ENCODE measurements around the gene NAA10. TPM values are rescaled to one million over a fixed set of nuclear protein-coding genes. Genes with fewer than 3 reads are reported as not detected.

The NAA10 gene
- total RNA-seq, 1 donor from 2014 or later: 51.8 TPM

DNA sequence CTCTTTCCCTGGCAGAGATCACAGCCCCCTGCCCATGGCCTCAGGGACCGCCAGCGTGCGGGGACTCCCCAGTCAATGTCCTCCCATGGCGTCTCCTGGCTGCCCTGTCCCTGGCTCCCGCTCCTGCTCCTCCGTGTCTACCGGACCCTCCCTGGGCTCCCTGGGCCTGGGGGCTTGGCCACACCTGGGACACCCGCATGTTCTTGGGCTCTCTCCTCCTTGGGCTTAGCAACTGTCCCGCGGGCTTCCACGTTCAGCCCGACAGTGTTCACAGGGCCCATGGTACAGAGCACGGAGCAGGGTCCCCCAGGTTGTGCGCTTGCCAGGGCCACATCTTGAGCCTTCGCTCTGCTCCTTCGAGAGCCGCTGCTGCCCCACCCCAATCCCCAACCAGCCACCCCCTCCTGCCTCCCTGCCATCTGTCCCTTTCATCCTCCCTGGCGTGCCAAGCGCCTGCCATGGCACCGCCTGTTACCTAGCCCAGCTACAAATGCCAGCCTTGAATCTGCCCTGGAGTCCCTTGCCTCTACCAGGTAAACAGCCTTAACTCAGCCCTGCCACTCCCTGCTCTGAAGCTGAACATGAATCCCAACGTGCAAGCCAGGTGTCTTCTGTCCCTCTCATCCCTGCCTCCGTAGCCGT, 26.5 kb downstream of the NAA10 start:
- DNase-seq (ENCODE audit: low read depth): no peak

- DNase-seq (ENCODE audit: low read depth): no peak
These were observed 27.4 kb downstream of the NAA10 start for GRCh38 chrX:153907456-153907855.

DNA sequence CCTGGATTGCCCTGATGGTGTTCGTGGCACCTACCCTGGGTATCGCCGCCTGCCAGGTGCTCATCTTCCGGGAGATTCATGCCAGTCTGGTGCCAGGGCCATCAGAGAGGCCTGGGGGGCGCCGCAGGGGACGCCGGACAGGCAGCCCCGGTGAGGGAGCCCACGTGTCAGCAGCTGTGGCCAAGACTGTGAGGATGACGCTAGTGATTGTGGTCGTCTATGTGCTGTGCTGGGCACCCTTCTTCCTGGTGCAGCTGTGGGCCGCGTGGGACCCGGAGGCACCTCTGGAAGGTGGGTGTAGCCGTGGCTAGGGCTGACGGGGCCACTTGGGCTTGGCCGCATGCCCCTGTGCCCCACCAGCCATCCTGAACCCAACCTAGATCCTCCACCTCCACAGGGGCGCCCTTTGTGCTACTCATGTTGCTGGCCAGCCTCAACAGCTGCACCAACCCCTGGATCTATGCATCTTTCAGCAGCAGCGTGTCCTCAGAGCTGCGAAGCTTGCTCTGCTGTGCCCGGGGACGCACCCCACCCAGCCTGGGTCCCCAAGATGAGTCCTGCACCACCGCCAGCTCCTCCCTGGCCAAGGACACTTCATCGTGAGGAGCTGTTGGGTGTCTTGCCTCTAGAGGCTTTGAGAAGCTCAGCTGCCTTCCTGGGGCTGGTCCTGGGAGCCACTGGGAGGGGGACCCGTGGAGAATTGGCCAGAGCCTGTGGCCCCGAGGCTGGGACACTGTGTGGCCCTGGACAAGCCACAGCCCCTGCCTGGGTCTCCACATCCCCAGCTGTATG, 28.5 kb downstream of the NAA10 start:
- DNase-seq (ENCODE audit: low read depth): no peak

DNA sequence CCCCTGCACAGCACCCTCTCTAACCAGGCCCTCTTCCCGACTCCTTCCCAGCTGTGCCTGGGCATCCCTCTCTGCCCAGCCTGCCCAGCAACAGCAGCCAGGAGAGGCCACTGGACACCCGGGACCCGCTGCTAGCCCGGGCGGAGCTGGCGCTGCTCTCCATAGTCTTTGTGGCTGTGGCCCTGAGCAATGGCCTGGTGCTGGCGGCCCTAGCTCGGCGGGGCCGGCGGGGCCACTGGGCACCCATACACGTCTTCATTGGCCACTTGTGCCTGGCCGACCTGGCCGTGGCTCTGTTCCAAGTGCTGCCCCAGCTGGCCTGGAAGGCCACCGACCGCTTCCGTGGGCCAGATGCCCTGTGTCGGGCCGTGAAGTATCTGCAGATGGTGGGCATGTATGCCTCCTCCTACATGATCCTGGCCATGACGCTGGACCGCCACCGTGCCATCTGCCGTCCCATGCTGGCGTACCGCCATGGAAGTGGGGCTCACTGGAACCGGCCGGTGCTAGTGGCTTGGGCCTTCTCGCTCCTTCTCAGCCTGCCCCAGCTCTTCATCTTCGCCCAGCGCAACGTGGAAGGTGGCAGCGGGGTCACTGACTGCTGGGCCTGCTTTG, 29.2 kb downstream of the NAA10 start:
- DNase-seq (ENCODE audit: low read depth): no peak

DNA sequence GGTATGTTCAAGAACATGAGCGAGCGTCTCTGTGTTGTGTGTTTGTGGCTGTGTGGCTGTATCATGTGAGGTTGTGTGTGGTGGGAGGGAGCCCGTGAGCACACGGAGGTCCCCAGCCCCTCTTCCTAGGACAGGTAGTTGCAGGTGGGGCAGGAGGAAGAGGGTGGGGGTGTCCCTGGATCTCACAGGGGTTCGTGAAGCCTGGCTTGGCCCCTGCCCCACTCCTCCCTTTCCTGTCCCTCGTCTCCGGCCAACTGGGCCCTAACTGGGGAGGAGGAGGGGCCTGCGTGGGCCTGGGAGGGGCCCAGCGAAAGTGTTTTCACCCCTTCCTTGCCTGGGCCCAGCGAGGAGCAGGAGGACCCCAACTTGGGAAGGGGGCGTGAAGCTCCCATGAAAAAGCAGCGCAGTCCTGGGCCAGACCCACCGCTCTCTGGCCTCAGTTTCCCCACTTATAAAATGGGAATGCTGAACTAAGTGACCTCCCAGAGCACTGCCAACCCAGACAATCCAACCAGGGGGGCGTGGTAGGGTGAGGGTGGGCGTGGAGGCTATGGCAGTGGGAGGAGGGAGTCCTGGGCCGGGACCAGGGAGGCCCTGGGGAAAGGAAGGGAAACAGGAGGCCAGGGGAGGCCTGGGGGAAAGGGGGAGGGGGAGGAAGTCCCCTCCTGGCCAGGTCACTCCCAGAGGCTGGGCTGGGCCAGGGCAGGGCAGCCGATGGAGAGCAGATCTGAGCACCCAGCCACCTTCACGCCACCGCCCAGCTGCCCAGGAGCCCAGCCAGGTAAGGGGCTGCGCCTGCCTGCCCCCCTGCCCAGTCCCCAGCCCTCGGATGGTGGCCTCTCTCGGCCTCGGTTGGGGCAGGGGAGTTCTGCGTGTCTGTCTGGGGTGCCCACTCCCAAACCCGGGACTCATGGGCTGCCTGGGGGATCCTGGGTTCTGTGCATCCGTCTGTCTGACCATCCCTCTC, 30.6 kb downstream of the NAA10 start, which contains the start of gene AVPR2:
AVPR2 (plus strand) TSS at position 683 of the 967 bp plus-strand sequence. CDS start 473 bp downstream, outside the sequence.
- no peak for DNase-seq (ENCODE audit: low read depth)

- DNase-seq (ENCODE audit: low read depth): no peak
These were observed 31.4 kb downstream of the NAA10 start for GRCh38 chrX:153903238-153903980.

- DNase-seq (ENCODE audit: low read depth): no peak
These were observed 32.5 kb downstream of the NAA10 start for GRCh38 chrX:153902385-153902784.

DNA sequence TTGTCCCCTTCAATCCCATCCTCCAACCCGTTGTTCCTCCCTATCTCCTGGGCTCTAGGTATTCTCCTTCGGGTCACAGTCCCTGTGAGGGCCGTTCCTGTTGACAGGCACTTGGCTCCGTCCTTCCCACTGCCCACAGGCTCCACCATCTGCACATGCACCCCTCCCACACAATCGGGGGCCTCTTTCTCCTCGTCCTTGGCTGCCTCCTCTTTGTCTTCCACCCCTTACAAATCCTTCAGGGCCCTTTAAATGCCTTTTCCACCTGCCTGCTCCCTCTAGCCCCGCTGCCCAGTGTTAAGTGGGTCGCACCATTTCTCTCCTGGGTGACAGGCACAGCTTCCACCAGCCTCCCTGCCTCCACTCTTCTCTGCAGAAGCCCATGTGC, 33.1 kb downstream of the NAA10 start:
- DNase-seq (ENCODE audit: low read depth): no peak

DNA sequence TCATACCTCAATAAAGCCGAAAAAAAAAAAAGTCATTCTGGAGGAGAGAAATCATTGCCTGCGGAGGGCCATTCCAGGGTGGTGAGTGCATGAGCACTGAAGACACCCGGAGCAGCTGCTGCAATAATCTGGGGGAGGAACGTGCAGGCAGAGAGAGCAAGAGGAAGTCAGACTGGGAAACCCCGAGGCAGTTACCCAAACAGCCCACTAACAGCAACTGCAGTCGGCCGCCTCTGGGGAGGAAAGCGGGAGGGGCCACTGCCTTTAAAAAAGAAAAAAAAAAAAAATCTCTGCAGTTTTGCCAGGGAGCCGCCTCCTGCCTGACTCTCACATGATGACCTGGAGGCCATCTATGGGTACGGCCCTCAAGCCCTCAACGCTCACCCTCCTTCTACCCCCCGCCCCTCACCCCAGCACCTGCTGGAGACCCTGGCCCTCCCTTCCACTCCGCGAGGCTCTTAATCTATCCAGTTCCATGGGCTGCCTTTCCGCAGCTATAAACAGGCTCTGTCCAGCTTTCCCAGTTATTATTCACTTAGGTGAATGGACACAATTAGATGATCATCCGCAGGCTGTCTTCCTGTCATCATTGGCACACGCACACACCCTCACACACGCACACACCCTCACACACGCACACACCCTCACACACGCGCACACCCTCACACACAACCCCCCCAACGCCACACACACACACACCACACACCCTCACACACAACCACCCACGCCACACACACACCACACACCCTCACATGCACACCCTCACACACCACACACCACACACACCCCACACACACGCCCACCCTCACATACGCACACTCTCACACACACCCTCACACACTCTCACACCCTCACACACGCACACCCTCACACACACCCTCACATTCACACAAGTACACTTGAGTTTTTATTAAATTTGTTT, 33.7 kb downstream of the NAA10 start:
- DNase-seq (ENCODE audit: low read depth): peak; percentile 80

DNA sequence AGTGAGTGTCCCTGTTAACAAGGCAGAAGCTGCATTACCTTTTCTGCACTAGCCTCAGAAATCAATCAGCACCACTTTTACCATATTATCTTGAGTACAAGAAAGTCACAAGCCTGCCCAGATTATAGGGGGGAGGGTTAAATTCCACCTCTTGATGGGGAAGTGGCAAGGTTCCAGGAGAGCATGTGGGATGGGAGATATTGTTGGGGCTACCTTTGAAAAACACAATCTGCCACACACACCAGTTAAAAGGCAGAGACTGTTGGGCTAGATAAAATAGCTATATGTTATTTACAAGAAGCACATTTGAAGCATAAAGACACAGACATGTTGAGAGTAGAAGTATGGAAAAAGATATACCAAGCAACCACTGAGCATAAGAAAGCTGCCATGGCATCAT, 36.9 kb downstream of the NAA10 start:
- DNase-seq (ENCODE audit: low read depth): no peak

DNA sequence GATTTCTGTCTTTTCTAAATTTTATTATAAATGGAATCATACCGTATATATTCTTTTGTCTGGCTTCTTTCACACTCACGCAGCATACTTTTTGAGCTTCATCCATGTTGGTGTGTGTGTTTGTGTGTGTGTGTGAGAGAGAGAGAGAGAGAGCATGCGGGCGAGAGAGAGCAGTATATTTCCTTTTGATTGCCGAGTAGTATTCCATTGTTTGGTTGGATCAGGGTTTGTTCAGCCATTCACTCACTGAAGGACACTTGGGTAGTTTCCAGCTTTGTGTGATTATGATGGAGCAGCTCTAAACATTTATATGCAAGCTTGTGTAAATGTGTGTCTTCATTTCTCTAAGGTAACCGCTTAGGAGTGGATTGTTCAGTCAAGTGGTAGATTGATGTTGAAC, 45.7 kb downstream of the NAA10 start:
- no peak for DNase-seq (ENCODE audit: low read depth)

DNA sequence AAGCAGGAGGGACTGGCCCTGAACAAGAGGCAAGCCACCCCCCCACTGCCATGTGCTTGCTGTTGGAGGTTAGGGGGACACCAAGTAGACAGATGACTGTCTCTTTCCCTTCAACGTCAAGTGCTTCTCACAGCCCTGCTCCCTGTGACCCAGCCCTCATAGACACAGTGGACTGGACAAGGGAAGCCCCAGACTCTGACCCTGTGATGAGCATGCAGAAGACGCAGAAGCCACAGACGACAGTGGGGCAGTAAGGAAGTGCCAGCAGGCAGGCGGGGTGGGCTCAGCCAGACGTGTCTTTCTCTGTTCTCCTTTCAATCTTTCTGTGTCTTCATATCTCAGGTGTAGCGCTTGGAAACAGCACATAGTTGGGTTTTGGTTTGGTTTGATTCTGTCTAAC, 46.5 kb downstream of the NAA10 start:
- DNase-seq (ENCODE audit: low read depth): no peak

- DNase-seq (ENCODE audit: low read depth): no peak
These were observed 47.5 kb downstream of the NAA10 start for GRCh38 chrX:153887385-153887784.

GRCh38 chrX:153886915-153887314, 47.9 kb downstream of the NAA10 start:
- peak; percentile 65 for DNase-seq (ENCODE audit: low read depth)

DNA sequence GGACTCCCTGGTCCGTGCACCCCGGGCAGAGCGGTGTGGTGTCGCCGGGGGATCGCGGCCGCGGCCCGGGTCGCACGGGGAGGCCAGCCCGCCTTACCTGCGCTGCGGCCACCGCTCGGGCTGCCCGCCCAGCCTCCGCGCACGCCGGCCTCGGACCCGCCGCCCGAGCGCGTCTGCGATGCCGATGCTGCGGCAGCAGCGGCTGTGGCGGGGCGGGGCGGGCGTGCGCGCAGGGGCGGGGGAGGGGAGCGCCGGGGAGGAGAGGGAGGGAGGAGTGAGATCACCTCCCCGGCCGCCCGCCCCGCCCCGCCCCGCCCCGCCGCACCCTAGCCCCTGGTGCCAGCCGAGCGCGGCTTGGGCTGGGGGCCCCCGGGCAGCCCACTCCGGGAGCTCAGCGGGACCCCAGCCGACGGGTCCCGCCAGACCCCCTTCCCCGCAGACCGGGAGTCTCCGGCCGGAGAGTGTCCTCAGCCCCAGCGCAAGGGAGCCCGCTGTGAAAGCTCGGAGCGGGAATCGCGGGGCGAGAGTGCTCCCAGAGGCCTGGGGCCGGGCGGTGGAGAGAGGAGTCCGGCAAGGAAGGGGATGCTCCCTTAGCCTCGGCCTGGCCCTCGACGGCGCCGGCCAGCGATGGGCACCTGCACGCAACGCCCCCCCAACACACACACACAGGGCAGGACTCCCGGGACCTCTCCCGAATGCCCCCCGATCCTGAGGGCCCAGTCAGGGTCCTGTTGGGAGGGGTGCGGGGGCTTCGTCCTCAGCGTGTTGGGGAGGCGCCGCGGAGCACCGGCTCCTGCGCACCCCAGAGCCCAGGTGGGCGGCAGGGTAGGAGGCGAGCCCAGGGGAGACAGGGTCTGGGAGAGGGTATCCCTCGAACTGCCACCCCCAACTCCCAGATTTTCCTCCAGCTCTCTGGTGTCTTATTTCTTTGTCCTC, 48.6 kb downstream of the NAA10 start, which contains the start of gene L1CAM:
L1CAM (minus strand) TSS at position 206 of the 936 bp plus-strand sequence. CDS start 10,337 bp downstream, outside the sequence.
- DNase-seq (ENCODE audit: low read depth): no peak

DNA sequence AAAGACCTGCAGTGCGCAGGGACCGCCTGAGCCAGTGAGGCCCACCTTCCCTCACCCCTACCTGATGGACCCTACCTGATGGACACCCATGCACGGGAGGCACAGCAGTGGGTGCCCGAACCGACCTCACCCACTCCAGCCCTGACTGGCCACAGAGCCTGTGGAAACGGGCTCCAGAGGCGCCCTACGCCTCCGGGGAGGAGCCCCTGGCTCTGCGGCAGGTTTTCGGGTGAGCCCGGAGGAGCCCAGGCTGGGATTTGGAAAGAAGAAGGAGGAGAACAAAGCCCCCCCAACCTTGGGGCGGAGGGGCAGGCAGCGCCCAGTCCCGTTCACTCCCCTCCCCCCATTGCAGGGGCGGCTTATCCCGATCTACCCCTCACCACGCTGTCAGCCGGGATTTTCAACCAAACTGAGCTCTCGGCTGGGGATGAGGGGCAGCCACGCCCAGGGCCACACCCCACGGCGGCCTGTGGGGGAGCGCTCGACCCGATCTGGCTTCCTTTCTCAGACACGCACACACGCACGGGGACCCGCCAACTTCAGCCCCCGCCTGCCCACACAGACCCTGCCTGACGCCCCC, 49.5 kb downstream of the NAA10 start:
- no peak for DNase-seq (ENCODE audit: low read depth)

DNA sequence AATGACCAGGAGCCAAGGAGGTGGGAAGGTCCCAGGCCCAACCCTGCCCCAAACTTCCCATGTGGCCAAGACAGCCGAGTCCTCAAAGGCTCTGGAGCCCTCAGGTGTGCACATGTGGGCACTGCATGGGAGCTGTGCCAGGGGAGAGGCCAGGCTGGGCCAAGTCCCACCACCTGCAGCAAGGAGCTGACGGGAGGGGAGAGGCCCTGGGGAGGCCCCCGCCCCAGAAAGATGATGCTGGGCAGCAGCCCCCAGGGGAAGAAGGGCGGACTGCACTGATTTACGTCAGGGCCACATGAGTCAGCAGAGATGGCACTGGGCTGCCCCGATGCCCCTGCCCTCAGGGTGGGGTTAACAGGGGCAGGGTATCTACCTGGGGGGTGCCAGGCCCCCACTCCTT, 50.2 kb downstream of the NAA10 start:
- DNase-seq (ENCODE audit: low read depth): no peak

- no peak for DNase-seq (ENCODE audit: low read depth)
These were observed 50.7 kb downstream of the NAA10 start for GRCh38 chrX:153884136-153884535.

Measured in renal cortical epithelial cell (primary cell).